Sigmoid colon (tissue), 7 donors: ENCODE measurements around the gene SCN2A. TPM values are rescaled to one million over a fixed set of nuclear protein-coding genes. Genes with fewer than 3 reads are reported as not detected.

Experiments
- DNase-seq: peaks from one replicate; pipeline ENCODE4 v3.0.0-alpha.2; 2019
- H3K27ac ChIP-seq, 4 donors: fragments of 200-600 bp; sonication (generic); one replicate each; pipeline ENCODE4 v1.5.1; 2016 to 2019; ENCODE audit warnings: mild to moderate bottlenecking in 1 of 4
- H3K27me3 ChIP-seq, 3 donors: fragments of 200-600 bp; sonication (generic); one replicate each; pipeline ENCODE4 v1.5.1; 2019; ENCODE audit warnings: mild to moderate bottlenecking in 1 of 3
- H3K36me3 ChIP-seq, 4 donors: fragments of 200-600 bp; sonication (generic); one replicate each; pipeline ENCODE4 v1.5.1; 2016 to 2019
- H3K4me1 ChIP-seq, 4 donors: fragments of 200-600 bp; sonication (generic); one replicate each; pipeline ENCODE4 v1.5.1; 2017 to 2019
- H3K4me3 ChIP-seq, 4 donors: fragments of 200-600 bp; sonication (generic); one replicate each; pipeline ENCODE4 v1.5.1; 2017 to 2019; ENCODE audit warnings: mild to moderate bottlenecking in 2 of 4, moderate library complexity in 1 of 4
- H3K9me3 ChIP-seq, 4 donors: fragments of 200-600 bp in 3 of 4; sonication (generic) in 3 of 4; one replicate each; pipeline versions ENCODE4 v1.5.1 to v1.6.1; 2013 to 2019
- EP300 ChIP-seq, 4 donors: sonication (generic); formaldehyde crosslinking; IDR thresholded peaks; one replicate each; pipeline ENCODE4 v1.6.1; 2017; ENCODE audit warnings: antibody characterized with exemption in 4 of 4
- POLR2A ChIP-seq, 2 donors: fragments of 450-650 bp; IDR thresholded peaks; one replicate each; pipeline ENCODE4 v1.6.1; 2016; ENCODE audit warnings: antibody characterized with exemption in 2 of 2, mild to moderate bottlenecking in 2 of 2, moderate library complexity in 2 of 2
- POLR2AphosphoS5 ChIP-seq, 4 donors: sonication (generic); formaldehyde crosslinking; IDR thresholded peaks; one replicate each; pipeline ENCODE4 v1.6.1; 2017; ENCODE audit warnings: antibody characterized with exemption in 4 of 4
- WGBS, 2 donors: extraction: QIAGEN DNeasy Blood & Tissue Kit; methylation state at CpG; one replicate each; pipeline ENCODE4 v1.1.7; 2013; 5-methylcytosine and 5-hydroxymethylcytosine counted together
- intact Hi-C: fragments of 100-400 bp; cut with DNase I; formaldehyde crosslinking; loops from one replicate; pipeline ENCODE4 v1.15.1; 2023
- polyA plus RNA-seq, 3 donors: library from polyadenylated mRNA; stranded (reverse); fragments of 200-250 nt; gene quantifications; one replicate each; pipeline ENCODE4 v1.2.3, GENCODE V29; 2013
- total RNA-seq, 4 donors: library from RNA; depleted of rRNA; stranded (reverse); fragments of >200 nt; gene quantifications; one replicate each; pipeline ENCODE4 v1.1.0, GENCODE V29; 2016
- TF ChIP-seq, protein P1 (sequence below), 4 experiments: fragments of 450-650 bp in 3 of 4; fragments of 200-600 bp in 1 of 4; IDR thresholded peaks; one replicate each; pipeline ENCODE4 v1.5.1; 2016 to 2019; ENCODE audit warnings: antibody characterized with exemption in 4 of 4, mild to moderate bottlenecking in 3 of 4, moderate library complexity in 2 of 4
- donor health status: healthy with polysubstance abuse.
- donor health status: Bipolar disorder and iron deficiency.
- donor health status: healthy.

The SCN2A gene
- total RNA-seq (1 to 10 TPM in 1 of 4 donors, under 1 TPM in 3; 0.33 to 1.1 (median 0.89) TPM), polyA plus RNA-seq (under 1 TPM in 2 of 3 donors, not detected in 1; under 0.01 to 0.17 TPM)

- Histone ChIP-seq H3K4me3 (no peak within 1 kb of the TSS), H3K36me3 (no peaks in the 10 kb centered on the region), H3K27me3 (no peaks in the 10 kb centered on the region), H3K27ac (no peak within 1 kb of the TSS), H3K9me3 (no peaks in the 10 kb centered on the region), H3K4me1 (no peaks in the 10 kb centered on the region)
- DNase-seq = no peak
- 13 to 33% methylated on average over 3 of the region's 3 CpGs for WGBS, 2 donors
- TF ChIP-seq, protein P1, sequence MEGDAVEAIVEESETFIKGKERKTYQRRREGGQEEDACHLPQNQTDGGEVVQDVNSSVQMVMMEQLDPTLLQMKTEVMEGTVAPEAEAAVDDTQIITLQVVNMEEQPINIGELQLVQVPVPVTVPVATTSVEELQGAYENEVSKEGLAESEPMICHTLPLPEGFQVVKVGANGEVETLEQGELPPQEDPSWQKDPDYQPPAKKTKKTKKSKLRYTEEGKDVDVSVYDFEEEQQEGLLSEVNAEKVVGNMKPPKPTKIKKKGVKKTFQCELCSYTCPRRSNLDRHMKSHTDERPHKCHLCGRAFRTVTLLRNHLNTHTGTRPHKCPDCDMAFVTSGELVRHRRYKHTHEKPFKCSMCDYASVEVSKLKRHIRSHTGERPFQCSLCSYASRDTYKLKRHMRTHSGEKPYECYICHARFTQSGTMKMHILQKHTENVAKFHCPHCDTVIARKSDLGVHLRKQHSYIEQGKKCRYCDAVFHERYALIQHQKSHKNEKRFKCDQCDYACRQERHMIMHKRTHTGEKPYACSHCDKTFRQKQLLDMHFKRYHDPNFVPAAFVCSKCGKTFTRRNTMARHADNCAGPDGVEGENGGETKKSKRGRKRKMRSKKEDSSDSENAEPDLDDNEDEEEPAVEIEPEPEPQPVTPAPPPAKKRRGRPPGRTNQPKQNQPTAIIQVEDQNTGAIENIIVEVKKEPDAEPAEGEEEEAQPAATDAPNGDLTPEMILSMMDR (IDR thresholded peaks at IDR 0.05) = peak in 1 of 4 experiments; percentile 17
- TF ChIP-seq EP300 (IDR thresholded peaks at IDR 0.05) = no peak
- intact Hi-C loops = no loop called here
Observed at GRCh38 chr2:165239230-165239629, at the start of gene SCN2A. Gene SCN2A, plus strand, starts transcription at chr2:165239414. Its CDS starts 56,410 bp downstream, at chr2:165295824.

- Histone ChIP-seq H3K4me1 (no peaks in the 10 kb centered on the region), H3K27me3 (no peaks in the 10 kb centered on the region), H3K9me3 (no peaks in the 10 kb centered on the region), H3K27ac (no peak overlapping the region), H3K4me3 (no peak overlapping the region), H3K36me3 (no peaks in the 10 kb centered on the region)
- no peak for DNase-seq
- no peak for TF ChIP-seq POLR2A (IDR thresholded peaks at IDR 0.05)
- TF ChIP-seq POLR2AphosphoS5 (IDR thresholded peaks at IDR 0.05) = no peak
- TF ChIP-seq EP300 (IDR thresholded peaks at IDR 0.05) = no peak
- TF ChIP-seq, protein P1 (IDR thresholded peaks at IDR 0.05) = no peak
- intact Hi-C loops = no loop called here
- WGBS, 2 donors = 11 to 58% methylated on average over 2 of the region's 2 CpGs
Observed at GRCh38 chr2:165191096-165191728, 48.0 kb upstream of the SCN2A start.

GRCh38 chr2:165192729-165193128 lies 46.5 kb upstream of the SCN2A start:
- Histone ChIP-seq H3K27ac (no peak overlapping the region), H3K4me3 (no peak overlapping the region), H3K9me3 (no peaks in the 10 kb centered on the region), H3K4me1 (no peaks in the 10 kb centered on the region), H3K36me3 (no peaks in the 10 kb centered on the region), H3K27me3 (no peaks in the 10 kb centered on the region)
- intact Hi-C loops = no loop called here
- WGBS, 2 donors = 68 to 75% methylated on average over 2 of the region's 2 CpGs
- no peak for DNase-seq
- no peak for TF ChIP-seq EP300 (IDR thresholded peaks at IDR 0.05)
- TF ChIP-seq, protein P1 (IDR thresholded peaks at IDR 0.05) = no peak
- TF ChIP-seq POLR2A (IDR thresholded peaks at IDR 0.05) = no peak
- no peak for TF ChIP-seq POLR2AphosphoS5 (IDR thresholded peaks at IDR 0.05)

DNA sequence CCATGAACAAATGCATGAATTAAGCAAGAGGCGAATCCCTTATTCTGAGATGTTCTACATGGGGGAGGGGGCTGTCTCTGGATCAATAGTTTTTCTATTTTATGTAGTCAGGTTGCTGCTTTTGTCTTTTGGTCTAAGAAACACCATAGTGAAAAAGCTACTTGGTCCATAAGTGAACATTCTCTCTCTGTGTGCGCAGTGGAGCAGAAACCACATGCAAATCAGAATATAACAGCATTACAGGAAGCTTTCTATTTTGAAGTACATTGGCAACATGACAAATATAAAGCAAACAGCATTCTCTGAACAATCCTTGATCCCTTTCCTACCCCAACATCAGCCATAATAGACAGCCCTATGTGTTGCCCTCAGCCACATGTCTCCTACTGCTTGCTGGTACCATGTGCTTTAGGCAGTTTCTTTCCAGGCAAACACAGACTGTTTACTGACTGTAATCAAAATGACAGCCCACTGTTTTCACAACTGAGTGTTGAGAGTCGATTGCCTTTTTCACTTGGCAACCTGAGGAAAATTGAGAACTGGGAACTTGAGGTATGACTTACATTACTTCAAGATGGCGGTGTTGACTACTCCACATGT lies 45.9 kb upstream of the SCN2A start:
- intact Hi-C loops = no loop called here
- 68 to 70% methylated on average over 4 of the region's 4 CpGs for WGBS, 2 donors
- no peaks in the 10 kb centered on the region for H3K9me3 ChIP-seq
- no peaks in the 10 kb centered on the region for H3K27me3 ChIP-seq
- H3K36me3 ChIP-seq = no peaks in the 10 kb centered on the region
- TF ChIP-seq, protein P1 (IDR thresholded peaks at IDR 0.05) = no peak
- TF ChIP-seq POLR2A (IDR thresholded peaks at IDR 0.05) (no peak), POLR2AphosphoS5 (IDR thresholded peaks at IDR 0.05) (no peak), EP300 (IDR thresholded peaks at IDR 0.05) (no peak)
- H3K27ac ChIP-seq = no peak overlapping the region
- no peak for DNase-seq
- H3K4me1 ChIP-seq = no peaks in the 10 kb centered on the region
- no peak overlapping the region for H3K4me3 ChIP-seq
